ENCODE results near the gene KIAA0930.
"Not testable (repeated sequence)": the region's sequence is repeated elsewhere in the genome, so short reads cannot be mapped to it uniquely, and the experiment has no call there.

The KIAA0930 gene

GRCh38 chr22:45198463-45198795, 42.3 kb downstream of the KIAA0930 start:
- DNase-seq, result no peak

DNA sequence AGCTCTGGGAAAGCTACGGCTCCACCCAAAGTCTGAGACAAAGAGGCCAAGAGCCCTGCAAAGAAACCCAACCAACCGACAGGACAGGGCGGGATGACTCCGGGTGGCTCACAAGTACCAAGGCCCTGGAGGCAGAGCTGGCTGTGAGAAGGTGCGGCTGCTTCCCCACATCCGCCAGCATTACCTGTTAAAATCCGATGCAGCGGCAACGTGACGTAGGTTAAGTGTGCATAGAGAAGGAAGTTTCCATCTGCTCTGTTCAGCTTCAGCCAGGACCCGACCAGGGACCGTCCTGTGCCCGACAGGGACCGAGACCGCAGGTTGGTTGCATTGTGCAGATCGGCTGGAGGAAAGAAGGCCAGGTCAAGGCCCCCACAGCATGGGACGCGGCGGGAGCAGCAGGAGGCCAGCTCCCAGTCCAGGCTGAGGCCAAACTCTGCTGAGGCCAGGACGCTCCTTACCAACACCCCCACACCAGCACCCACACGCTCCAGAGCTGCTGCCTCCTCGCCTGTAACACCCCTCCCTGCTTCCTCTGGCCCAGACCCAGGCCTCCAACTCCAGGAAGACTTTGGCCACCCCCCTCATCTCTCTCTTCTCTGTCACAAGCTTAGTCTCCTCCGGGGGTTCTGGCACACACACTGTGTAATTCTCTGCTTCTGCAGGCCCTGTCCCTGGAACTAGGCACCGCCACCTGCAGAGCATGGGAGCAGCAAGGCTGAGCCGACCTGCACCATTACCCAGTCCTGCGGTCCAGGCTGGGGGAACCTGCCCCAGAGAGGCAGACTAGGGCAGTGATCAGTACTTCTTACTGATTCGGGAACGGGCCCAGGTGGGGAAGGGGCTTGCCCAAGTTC, 42.9 kb downstream of the KIAA0930 start:
- DNase-seq, result no peak

GRCh38 chr22:45196926-45197605, 43.6 kb downstream of the KIAA0930 start:
- no peak for DNase-seq

GRCh38 chr22:45196308-45196707, 44.4 kb downstream of the KIAA0930 start:
- no peak for DNase-seq

GRCh38 chr22:45195616-45196015, 45.1 kb downstream of the KIAA0930 start:
- no peak for DNase-seq

GRCh38 chr22:45194686-45195085, 46.0 kb downstream of the KIAA0930 start:
- no peak for DNase-seq

DNA sequence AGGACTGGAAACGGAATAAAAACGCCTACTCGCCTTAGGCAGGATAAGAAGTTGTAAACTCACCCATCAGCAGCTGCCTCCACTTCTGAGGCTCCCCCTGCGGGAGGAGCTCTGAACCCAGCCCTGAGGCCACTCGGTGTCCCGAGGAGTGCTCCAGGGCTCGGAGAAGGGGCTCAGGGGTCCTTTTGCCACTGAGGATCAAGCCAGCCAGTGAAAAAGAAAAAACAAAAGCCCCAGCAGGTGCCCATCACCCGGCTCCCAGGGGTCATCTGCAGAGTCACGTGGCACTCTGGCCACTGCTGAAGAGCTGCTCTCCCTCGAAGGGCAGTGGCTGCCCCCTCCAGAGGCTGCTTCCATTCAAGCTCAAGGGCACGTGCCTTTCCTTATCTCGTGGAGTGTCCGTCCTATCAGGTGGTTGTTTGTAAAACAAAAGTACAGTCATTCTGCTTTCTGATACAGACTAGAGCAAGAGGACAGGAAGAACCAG, 48.0 kb downstream of the KIAA0930 start:
- DNase-seq, result no peak

DNA sequence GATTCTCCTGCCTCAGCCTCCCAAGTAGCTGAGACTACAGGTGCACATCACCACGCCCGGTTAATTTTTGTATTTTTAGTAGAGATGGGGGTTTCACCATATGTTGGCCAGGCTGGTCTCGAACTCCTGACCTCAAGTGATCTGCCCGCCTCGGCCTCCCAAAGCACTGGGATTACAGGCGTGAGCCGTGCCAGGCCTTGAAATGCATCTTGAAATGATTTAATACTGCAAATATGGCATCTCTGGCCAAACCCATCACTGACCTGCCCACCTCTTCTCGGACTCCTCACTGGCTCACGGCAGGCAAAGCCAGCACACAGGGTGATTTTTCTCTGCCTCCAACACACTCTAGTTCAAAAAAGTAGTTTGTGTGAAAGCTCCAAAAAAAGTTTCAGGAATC, 48.9 kb downstream of the KIAA0930 start:
- not testable (repeated sequence) for DNase-seq

DNA sequence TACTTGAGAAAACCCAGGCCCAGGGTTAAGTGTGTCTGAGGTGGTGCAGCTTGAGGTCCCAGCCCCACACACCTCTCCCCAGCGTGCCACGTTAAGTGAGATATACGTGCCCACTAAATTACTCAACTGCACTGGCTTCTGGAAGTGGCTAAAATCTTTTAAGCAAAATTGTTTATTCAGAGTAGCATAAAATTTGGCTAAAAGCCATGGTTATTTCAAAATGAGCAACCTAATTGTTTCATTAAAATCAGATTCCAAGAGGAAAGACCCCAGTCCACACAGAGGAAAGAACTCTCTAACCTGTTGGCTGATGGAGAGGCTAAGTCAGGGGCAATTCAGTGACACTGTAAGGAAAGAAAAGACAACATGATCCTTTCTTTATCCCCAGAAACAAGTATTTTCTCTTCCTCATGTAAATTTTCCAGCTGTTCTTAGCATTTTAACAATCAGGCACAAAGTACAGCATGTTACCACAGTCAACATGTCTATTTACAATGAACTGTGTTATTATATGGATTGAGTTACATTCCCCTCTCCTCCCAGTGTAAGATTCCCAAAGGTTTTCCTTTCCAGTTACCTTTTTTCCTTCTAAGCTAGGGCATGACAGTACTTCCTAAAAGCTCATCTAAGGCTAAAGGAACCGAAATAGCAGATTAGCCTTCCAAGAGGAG, 50.4 kb downstream of the KIAA0930 start:
- no peak for DNase-seq

- DNase-seq, result no peak
Measured at GRCh38 chr22:45188779-45189178, 51.9 kb downstream of the KIAA0930 start.

DNA sequence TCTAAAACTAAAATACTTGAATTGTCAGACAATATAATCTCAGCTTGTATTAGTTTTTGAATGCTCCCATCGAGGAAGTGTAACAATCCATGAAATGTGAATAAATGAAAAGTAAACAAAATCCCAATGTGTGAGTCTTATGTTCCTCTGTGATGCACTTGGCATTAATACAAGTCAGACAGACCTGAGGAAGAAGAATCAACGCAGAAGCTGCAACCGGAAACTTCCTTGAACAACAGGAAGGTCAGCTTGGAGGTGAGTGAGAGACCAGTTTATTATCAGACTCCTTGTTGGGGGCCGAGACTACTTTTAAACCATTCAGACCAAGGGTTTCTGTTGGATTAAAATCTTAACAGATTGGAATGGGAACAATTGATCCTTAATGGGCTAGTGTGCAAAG, 52.8 kb downstream of the KIAA0930 start:
- DNase-seq, result no peak

DNA sequence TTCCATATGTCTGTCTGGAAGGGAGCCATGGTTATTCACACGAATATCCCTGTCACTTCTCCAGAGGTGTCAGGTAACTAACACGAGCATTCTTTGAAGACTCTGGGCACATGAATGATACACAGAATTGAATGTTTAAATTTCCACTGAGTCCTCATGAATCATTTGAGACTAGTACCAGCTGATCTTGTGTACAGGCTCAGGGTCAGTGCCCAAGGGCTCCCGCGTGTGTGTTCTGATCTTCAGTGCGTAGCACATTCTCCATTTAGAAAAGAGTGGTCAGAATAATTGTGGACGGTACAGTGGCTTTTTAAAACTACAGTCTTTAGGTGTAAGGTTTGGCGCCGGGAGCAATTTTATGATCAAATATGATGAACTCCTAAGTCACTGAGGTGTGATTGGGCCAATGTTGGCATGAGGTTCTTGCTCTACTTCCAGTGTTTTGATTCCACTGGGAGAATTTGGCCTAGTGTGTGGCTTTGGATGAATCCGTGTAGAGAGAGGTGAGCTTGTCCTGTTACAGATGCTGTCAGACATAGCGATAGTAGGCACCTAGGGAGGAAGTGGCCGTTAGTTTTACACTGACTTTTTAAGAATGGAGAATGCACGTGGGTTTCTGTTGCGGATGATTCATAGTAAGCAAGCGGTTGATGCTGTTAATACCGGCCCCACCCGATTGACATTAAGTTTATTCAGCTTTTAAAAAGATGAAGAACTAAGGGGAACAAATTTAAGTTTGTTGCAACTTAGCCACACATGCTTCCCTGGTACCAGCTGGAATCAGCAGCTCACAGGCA, 54.8 kb downstream of the KIAA0930 start:
- no peak for DNase-seq

GRCh38 chr22:45183974-45184373, 56.7 kb downstream of the KIAA0930 start:
- no peak for DNase-seq

DNA sequence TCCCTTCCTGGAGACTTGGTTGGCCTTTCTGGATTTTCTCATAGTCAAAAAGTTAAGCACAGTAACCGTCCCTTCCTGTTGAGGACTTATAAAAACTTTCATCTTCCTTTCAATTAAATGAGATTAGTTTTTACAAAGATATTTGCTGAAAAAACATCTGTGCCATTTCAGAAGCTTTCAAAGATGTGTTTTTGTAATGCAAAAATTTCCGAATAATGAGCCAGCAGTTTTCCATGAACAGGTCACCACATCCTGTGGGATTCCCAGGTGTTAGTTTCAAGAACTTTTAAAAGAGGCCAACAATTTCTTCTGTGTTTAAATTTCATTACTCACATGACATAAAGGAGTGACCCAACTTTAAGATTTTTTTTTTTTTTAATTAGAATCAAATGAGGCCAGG, 58.9 kb downstream of the KIAA0930 start:
- DNase-seq, result no peak

DNA sequence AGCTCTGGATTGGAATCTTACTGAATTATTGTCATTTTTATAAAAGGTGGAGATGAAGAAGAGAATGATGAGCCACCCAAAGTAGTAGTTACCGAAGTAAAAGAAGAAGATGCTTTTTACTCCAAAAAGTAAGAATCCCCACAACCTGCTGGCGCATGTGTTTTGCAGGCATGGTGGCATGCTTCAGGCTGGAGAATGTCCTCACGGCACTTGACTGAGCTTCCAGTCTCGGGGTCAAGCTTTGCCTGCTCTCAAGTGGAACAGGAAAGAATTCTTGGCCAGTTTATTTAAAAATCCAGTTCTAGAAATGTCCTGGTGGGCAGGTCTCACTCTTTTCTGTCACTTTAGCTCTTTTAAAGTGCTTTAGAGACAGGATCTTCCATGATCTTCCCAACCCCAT, 59.5 kb downstream of the KIAA0930 start:
- no peak for DNase-seq

GRCh38 chr22:45180146-45180679, 60.5 kb downstream of the KIAA0930 start:
- no peak for DNase-seq

DNA sequence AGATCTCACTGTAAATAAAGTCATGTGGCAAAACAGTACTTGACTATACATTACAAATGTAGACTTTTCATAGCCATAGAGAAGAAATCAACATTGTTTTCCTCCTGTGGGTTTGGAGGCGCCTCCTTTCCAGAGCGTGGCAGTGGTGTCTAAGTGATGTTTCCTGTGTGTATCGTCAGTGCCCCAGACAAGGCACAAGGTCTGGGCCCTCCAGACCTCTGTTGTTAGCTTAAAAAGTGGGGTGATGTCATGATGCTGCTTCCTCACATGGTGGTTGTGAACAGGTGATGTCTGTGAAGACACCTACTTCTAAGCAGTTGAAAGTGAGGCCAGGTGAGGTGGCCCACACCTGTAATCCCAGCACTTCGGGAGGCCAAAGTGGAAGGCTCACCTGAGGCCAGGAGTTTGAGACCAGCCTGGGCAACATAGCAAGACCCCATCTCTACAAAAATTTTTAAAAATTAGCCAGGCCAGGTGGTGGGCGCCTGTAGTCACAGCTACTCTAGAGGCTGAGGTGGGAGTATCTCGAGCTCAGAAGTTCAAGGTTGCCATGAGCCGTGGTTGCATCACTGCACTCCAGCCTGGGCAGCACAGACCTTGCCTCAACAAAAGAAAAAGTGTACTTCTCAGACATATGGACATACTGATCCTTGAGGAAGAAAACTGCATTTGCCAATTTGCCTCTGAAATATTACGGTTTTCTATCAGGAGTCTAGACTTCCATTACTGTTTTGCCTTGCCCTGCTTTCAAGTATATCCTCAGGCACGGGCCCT, 61.2 kb downstream of the KIAA0930 start:
- DNase-seq, result no peak

GRCh38 chr22:45172881-45173585, 67.7 kb downstream of the KIAA0930 start:
- no peak for DNase-seq

- no peak for DNase-seq
Measured at GRCh38 chr22:45171830-45172229, 68.9 kb downstream of the KIAA0930 start.

DNA sequence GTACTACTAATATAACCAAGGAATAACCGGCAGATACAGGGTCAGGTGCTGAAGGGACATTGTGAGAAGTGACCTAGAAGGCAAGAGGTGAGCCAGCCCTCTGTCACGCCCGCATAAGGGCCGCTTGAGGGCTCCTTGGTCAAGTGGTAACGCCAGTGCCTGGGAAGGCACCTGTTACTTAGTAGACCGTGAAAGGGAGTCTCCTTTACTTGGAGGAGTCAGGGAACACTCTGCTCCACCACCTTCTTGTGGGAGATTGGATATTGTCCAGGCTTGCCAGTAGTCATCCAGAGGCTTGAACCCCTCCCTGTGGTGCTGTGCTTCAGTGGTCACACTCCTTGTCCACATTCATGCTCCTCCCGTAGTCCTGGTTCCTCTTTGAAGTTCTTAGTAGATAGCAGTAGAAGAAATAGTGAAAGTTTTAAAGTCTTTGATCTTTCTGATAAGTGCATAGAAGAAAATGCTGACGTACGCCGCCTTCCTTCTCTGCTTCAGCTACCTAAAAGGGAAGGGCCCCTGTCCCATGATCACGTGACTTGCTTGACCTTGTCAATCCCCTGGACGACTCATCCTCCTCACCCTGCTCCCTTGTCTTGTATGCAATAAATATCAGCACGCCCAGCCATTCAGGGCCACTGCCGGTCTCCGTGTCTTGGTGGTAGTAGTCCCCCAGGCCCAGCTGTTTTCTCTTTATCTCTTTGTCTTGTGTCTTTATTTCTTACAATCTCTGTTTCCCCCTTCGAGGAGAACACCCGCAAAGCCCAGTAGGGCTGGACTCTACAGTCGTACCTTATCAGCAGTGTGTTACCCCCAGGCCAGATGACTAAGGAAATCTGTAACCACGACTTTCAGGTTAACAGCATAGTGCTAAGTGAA, 70.9 kb downstream of the KIAA0930 start:
- no peak for DNase-seq
